SKM-1 treated with dmso at 0.1 percent for 144 hours (cell line): Measurements from ENCODE around the gene CARM1.
"Not testable (repeated sequence)": the region's sequence is repeated elsewhere in the genome, so short reads cannot be mapped to it uniquely, and the experiment has no call there.

Source experiments
- DNase-seq: peaks from one replicate; lab custom pipeline; 2025; ENCODE audit not compliant: unreplicated experiment; lab: John Stamatoyannopoulos, UW

CARM1 gene

DNA sequence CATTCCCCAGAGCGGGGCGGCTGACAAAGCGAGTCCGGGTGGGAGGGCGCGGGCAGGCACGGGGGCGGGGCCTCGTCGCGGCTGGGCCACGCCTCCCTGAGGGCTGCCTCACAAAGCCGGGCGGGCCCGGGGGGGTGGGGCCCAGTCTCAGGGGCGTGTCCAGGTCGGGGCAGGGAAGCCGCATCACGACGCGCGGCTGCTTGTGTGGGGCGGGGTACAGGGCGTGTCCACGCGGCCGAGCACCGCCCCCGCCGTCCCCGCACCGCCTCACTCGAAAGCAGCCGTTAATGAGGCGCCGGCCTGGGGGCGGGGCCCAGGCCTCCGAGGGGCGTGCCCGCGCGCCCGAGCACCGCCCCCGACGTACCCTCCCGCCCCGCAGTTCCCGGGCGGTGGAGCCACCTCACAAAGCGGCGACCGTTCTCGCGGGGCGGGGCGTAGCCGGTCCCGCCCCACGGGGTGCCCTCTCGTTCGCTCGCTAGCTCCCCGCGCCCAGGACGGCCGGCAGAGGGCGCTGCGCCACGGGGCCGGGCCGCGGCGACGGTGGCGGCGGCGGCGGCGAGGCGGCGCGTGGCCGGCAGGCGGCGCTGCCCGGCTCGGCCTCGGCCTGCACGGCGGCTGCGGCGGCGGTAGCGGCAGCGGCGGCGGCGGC is at the start of gene CARM1:
Gene CARM1 (plus strand): TSS at position 599 of the 649 bp plus-strand sequence. CDS start 150 bp downstream, outside the sequence.
- DNase-seq = peak; percentile 99

GRCh38 chr19:10823690-10824089 is 47.7 kb upstream of the CARM1 start:
- DNase-seq = no peak

- DNase-seq = no peak
These were observed 45.1 kb upstream of the CARM1 start for GRCh38 chr19:10826231-10826630.

- DNase-seq = no peak
These were observed 44.5 kb upstream of the CARM1 start for GRCh38 chr19:10826846-10827245.

- DNase-seq = no peak
These were observed 42.2 kb upstream of the CARM1 start for GRCh38 chr19:10828981-10829821.

GRCh38 chr19:10829967-10830366 is 41.4 kb upstream of the CARM1 start:
- no peak for DNase-seq

DNA sequence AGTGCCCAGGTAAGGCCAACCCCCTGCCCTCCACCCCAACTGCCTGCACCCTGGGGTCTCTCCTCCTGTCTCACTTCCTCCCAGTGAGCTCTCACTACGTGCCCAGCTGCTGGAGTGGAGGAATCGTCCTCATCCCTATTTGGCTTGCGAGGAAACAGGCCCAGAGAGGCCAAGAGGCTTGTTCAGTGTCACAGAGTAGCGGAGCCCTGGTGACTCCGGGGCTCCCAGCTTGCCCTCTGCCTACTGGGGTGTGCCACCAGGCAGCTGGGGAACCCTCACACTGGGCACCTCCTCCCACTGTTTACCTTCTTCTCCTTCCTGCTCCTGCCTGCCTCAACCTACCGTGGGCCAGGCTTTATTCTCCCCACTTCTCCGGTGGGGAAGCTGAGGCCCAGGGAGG is 41.0 kb upstream of the CARM1 start:
- DNase-seq = no peak

DNA sequence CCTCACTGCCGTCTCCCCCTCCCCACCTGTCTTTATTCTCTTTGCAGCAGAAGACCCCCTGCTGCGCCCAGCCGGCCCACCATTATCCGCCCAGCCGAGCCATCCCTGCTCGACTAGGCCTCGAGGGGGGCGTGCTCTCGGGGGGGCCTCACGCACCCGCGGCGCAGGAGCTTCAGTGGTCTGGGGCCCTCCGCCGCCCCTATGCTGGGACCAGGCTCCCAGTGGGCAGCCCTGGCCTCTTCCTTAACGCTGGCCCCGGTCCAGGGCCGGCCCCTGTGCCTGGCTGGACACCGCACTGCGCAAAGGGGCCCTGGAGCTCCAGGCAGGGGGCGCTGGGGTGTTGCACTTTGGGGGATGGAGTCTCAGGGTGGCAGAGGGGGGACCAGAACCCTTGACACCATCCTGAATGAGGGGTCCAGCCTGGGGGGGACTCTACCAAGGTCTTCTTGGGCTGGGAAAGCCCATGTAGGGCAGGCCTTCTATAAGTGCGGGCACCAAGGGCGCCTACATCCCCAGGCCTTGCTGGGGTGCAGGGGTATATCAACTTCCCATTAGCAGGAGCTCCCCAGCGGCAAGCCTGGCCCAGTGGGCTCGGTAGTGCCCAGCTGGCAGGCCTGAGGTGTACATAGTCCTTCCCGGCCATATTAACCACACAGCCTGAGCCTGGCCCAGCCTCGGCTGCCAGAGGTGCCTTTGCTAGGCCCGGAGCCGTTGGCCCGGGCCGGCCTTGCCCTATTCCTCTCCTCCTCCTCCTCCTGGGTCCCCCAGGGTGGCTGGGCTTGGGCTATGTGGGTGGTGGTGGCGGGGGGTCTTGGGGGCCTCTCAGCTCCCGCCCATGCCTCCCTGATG is 40.2 kb upstream of the CARM1 start:
- no peak for DNase-seq

GRCh38 chr19:10831987-10832938 is 39.1 kb upstream of the CARM1 start:
- no peak for DNase-seq

DNA sequence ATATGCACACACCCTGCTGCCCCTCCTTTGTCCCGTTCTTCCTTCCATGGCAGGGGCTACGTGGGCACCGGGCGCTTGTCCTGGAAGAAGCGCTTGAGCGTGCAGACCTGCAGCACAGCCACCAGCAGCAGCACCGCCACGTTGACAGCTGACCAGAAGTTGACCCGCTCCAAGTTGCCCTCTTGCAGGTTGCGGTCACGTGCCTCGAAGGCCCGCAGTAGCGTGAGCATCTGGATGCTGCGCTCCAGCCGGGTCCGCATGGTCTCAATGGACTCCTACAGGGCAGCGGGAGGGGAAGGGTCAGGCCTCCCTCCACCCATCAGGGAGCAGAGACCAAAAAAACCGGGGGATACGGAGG is 38.4 kb upstream of the CARM1 start:
- no peak for DNase-seq

DNA sequence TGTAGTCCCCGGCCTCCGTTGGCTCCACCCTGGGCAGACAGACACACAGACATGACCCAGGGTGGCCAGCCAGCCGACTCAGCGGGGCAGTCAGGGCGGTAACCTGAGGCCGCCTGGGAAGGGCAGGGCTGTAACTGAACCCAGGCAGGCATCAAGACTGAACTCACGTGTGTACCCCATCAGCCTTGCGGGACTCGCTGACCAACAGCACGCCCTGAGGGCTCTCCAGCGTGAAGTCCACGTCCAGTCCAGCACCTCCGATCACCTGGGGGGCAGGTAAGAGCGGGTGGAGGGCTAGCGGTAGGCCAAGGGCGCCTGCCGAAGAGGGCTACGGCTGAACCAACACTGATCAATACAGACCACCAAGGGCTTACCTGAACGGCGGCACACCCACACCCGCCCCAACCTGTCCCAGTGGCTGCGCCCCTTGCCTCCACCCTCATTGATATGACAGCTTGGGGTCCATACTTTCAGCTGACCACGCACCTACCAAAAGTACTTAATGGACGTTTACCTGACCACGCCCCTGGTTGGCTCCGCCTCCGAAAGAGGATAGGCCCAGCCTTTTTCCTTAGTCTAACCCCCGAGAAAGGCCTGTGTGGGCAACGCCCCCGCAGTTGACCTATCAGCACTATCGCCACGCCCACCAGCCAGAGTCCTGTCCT is 36.1 kb upstream of the CARM1 start:
- no peak for DNase-seq

GRCh38 chr19:10835754-10836478 is 35.4 kb upstream of the CARM1 start, which contains the start of gene TMED1:
Gene TMED1, minus strand, starts transcription at chr19:10836212. Its CDS starts 21 bp downstream, at chr19:10836191.
- DNase-seq = peak; percentile 99

DNA sequence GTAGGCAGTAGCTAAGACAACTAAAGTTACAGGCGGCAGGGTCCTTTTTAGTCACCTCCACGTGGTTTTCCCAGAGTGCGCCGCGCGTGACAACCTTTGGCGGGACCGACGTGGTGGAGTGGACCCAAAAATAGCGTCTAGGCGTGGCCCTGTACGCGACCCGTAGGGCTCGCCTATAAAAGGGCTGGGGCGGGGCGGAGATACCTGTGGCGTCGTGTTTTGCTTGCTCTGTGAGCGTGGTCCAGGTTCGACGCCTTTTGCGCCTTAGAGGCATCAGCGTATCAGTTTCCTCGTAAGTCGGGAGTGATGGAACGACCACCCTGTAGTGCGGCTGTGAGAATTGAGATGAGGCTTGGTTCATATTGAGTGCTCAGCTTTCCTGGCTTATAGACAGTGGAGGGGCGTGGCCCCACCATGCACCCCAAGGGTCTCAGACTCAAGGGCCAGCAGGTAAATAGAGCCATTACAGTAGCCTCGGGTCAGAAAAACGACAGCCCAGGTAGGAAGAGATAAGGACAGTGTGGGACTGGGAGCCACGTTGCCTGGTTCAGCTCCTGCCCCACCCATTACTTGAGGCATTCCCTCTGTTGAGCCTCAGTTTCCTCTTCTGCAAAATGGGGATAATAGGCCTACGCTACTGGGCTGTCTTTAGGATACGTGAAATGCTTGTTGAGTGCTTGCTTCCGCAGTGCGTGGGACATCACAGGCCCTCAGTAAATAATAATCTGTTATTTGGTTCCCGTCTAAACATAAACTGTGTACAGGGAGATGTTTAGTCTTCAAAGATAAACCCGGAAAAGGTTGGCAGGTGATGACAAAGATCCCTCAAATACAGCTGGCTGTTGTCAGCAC is 34.6 kb upstream of the CARM1 start:
- peak; percentile 85 for DNase-seq

GRCh38 chr19:10837649-10838048 is 33.7 kb upstream of the CARM1 start:
- DNase-seq = not testable (repeated sequence)

DNA sequence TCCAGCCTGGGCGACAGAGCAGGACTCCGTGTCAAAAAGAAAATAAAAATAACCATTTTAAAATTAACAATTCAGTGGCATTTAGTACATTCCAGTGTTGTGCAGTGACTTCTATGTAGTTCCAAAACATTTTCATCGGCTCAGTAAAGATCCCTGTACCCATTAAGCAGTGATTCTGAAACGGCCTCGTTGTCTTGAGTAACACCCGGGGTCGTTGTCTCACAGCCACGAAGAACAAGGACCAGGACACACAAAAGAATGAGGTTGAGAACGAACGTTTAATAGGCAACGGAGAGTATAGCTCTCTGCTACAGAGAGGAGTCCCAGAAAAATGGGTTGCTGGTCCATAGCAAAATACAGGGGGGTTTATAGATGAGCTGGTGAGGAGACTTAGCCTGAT is 33.0 kb upstream of the CARM1 start:
- DNase-seq = no peak

DNA sequence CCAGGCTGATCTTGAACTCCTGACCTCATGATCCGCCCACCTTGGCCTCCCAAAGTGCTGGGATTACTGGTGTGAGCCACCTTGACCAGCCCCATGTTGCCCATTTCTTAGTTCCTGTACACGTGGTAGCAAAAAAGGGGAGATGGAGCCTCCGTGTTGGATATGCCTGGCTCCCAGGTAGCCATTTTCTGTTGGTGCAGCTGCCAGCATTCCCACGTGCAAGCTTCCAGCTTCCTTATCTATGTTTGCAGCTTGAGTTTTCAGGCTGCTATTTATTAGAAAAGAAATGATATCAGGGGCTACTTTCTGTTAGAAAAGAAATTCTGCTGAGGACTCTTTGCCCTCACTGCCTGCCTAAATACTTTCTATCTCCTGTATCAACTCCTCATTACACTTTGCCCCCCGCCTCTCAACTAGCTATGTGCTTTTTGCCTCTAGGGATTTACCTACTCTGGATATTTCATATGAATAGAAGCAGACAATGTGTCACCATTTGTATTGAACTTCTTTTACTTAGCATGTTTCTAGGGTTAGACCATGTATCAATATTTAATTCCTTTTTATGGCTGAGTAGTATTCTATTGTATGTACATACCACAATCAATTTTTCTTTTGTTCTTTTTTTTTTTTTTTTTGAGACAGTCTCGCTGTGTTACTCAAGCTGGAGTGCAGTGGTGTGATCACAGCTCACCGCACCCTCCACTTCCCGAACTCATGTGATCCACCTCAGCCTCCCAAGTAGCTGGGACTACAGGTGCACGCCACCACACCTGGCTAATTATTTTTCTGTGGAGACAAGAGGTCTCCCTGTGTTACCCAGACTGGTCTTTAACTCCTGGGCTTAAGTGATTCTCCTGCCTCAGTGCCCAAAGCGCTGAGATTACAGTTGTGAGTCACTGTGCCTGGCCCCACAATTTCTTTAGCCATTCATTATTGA is 32.0 kb upstream of the CARM1 start:
- DNase-seq = no peak

DNA sequence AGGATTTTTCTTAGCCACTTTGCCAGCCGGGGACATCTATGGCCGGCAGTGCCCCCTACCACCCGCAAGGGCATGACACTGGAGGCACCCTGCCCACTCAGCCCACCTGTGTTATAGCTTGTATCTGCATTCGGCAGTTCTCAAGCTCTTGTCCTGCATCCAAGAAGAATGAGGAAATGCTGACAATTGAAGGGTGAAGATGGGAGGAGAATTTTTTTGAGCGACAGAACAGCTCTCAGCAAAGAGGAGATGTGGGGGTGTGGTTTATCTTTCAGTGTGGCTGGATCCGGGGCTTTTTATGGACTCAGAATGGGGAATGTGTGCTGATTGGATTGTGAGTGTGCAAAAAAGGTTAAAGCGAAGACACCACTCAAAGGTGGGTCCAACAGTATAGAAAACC is 28.6 kb upstream of the CARM1 start:
- no peak for DNase-seq
